HUES48 (cell line): ENCODE results near the gene SLC37A2.
"Not testable (repeated sequence)": the region's sequence is repeated elsewhere in the genome, so short reads cannot be mapped to it uniquely, and the experiment has no call there.

Source experiments
- H3K27ac ChIP-seq: one replicate; pipeline ENCODE4 v1.7.0; 2013; ENCODE audit warnings: low read depth, low read length, inconsistent platforms
- H3K27me3 ChIP-seq: 2 replicates; pipeline ENCODE4 v1.6.1; 2013; ENCODE audit warnings: mild to moderate bottlenecking, low read length; ENCODE audit not compliant: control insufficient read depth, insufficient read depth
- H3K36me3 ChIP-seq: 2 replicates; pipeline ENCODE4 v1.6.1; 2013; ENCODE audit warnings: low read length; ENCODE audit not compliant: control insufficient read depth, insufficient read depth
- H3K4me1 ChIP-seq: 2 replicates; pipeline ENCODE4 v1.6.1; 2013; ENCODE audit warnings: mild to moderate bottlenecking, low read length; ENCODE audit not compliant: control insufficient read depth, insufficient read depth
- H3K4me3 ChIP-seq: 2 replicates; pipeline ENCODE4 v1.5.1; 2013; ENCODE audit warnings: mild to moderate bottlenecking, low read depth, low read length
- H3K9ac ChIP-seq: 2 replicates; pipeline ENCODE4 v1.6.1; 2013; ENCODE audit warnings: mild to moderate bottlenecking, low read depth, low read length, moderate library complexity
- H3K9me3 ChIP-seq: 2 replicates; pipeline ENCODE4 v1.6.1; 2013; ENCODE audit warnings: low read length; ENCODE audit not compliant: control insufficient read depth, insufficient read depth

The SLC37A2 gene

DNA sequence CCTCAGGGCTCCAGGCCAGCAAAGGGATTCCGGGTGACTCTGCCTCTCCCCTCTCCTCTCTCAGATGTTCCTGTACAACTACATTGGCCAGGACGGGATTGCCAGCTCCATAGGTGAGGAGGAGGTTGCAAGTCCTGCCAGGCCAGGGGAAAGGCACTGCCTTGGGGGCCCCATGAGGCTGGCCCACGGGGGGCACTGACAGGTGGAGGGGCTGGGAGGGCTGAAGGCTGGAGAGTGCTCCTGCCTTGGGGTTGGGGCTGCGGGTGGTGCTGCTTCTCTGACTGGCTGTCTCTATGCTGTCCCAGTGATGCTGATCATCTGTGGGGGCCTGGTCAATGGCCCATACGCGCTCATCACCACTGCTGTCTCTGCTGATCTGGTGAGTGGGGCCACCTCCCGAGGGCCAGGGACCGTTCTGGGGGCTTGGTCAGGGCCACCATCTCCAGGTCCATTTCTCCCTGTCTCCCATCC is 21.7 kb downstream of the SLC37A2 start:
- Histone ChIP-seq H3K4me3 (no peak overlapping the region), H3K9ac (no peak overlapping the region), H3K9me3 (no peaks in the 10 kb centered on the region), H3K27me3 (no peaks in the 10 kb centered on the region), H3K27ac (no peak overlapping the region), H3K4me1 (no peaks in the 10 kb centered on the region; the same call in 1 of the 2 replicates), H3K36me3 (no peaks in the 10 kb centered on the region)

DNA sequence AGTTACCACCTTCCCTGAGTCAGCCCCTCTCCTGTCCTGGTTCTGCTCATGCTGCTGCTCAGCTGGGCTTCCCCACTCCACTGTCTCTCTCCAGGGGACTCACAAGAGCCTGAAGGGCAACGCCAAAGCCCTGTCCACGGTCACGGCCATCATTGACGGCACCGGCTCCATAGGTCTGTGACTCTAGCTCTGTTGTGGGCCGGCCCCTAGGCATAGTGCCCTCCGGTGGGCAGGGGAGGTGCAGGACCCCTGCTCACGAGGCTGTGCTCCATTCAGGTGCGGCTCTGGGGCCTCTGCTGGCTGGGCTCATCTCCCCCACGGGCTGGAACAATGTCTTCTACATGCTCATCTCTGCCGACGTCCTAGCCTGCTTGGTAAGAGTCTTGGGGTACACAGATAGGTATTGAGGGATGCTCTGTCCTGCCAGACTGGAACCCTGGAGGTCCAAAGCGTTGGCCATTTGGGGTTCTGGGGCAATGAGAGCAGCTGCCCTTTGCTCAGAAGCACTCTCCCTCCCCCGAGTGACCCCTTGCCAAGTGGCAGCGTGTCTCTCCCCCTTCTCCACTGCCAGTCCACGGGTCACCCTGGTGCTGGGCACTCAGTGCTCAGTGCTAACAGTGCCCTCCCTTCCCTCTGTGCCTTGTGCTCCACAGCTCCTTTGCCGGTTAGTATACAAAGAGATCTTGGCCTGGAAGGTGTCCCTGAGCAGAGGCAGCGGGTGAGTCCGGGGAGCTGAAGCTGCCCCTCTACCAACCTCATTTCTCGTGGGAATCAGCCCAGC is 22.4 kb downstream of the SLC37A2 start:
- H3K9me3 ChIP-seq = no peaks in the 10 kb centered on the region
- no peak overlapping the region for H3K4me3 ChIP-seq
- H3K27ac ChIP-seq = no peak overlapping the region
- H3K4me1 ChIP-seq = no peaks in the 10 kb centered on the region; the same call in 1 of the 2 replicates
- no peaks in the 10 kb centered on the region for H3K36me3 ChIP-seq
- H3K9ac ChIP-seq = no peak overlapping the region
- no peaks in the 10 kb centered on the region for H3K27me3 ChIP-seq

DNA sequence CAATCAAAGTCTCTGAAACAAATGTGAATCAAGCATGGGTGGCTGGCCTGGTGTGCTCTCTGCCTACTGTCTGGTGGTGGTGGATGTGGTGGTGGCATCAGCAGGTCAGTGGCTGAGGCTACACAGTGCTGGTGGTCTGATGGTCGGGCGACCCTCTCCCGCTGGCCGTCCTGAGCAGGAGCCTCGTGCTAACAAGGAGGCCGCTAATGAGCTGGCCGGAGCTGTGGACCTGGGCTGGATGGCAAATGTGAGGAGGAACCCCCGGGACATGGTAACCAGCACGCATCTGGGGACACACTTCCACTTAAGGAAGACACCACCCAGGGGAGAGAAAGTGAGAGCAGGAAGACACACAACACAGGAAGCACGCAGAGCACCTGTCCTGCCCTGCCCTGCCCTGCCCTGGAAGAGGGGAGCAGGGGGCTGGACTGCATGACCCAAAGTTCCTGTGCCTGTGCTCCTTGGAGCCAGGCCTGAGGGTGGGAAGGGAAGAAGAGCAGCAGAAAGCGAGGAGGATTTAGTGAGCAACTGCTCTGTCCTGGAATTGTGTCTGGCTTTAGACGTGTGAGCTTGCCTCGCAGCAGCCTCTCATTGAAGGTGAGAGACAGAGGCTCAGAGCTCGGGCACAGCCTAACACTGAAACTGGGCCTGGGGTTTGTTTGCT is 23.7 kb downstream of the SLC37A2 start:
- Histone ChIP-seq H3K36me3 (no peaks in the 10 kb centered on the region), H3K9ac (no peak overlapping the region), H3K4me1 (peaks cover 5% of the 10 kb centered on the region), H3K4me3 (no peak overlapping the region), H3K27ac (no peak overlapping the region), H3K9me3 (no peaks in the 10 kb centered on the region), H3K27me3 (no peaks in the 10 kb centered on the region)

- no peaks in the 10 kb centered on the region for H3K27me3 ChIP-seq
- H3K36me3 ChIP-seq = no peaks in the 10 kb centered on the region
- no peak overlapping the region for H3K9ac ChIP-seq
- H3K9me3 ChIP-seq = no peaks in the 10 kb centered on the region
- H3K27ac ChIP-seq = no peak overlapping the region
- H3K4me1 ChIP-seq = peaks cover 17% of the 10 kb centered on the region
- no peak overlapping the region for H3K4me3 ChIP-seq
Observed at GRCh38 chr11:125088123-125088522, 25.0 kb downstream of the SLC37A2 start.

- Histone ChIP-seq H3K27me3 (no peaks in the 10 kb centered on the region), H3K9me3 (no peaks in the 10 kb centered on the region), H3K4me3 (no peak overlapping the region), H3K4me1 (peaks cover 17% of the 10 kb centered on the region), H3K36me3 (no peaks in the 10 kb centered on the region), H3K27ac (no peak overlapping the region), H3K9ac (no peak overlapping the region)
Observed at GRCh38 chr11:125088576-125089455, 25.7 kb downstream of the SLC37A2 start.

DNA sequence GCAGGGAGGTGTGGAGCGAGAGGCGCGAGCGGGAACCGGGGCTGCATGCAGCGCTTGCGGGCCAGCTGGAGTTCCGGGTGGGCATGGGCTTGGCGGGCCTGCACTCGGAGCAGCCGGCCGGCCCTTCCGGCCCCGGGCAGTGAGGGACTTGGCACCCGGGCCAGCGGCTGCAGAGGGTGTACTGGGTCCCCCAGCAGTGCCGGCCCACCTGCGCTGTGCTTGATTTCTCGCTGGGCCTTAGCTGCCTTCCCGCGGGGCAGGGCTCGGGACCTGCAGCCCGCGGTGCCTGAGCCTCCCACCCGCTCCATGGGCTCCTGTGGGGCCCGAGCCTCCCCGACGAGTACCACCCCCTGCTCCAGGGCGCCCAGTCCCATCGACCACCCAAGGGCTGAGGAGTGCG is 26.4 kb downstream of the SLC37A2 start:
- not testable (repeated sequence) for H3K27me3 ChIP-seq, H3K9me3 ChIP-seq, H3K9ac ChIP-seq, H3K4me3 ChIP-seq, H3K36me3 ChIP-seq, H3K27ac ChIP-seq
- peaks cover 17% of the 10 kb centered on the region for H3K4me1 ChIP-seq

GRCh38 chr11:125090151-125090550 is 27.0 kb downstream of the SLC37A2 start:
- H3K27me3 ChIP-seq, H3K36me3 ChIP-seq, H3K4me3 ChIP-seq, H3K9ac ChIP-seq, H3K27ac ChIP-seq, H3K9me3 ChIP-seq: not testable (repeated sequence)
- peaks cover 24% of the 10 kb centered on the region for H3K4me1 ChIP-seq

- Histone ChIP-seq H3K4me1 (peaks cover 24% of the 10 kb centered on the region), H3K36me3 (peaks cover 8% of the 10 kb centered on the region; the same call in 1 of the 2 replicates), H3K27ac (no peak overlapping the region), H3K9ac (no peak overlapping the region), H3K27me3 (no peaks in the 10 kb centered on the region), H3K9me3 (no peaks in the 10 kb centered on the region), H3K4me3 (no peak overlapping the region)
Observed at GRCh38 chr11:125090816-125091215, 27.7 kb downstream of the SLC37A2 start.

- Histone ChIP-seq H3K27ac (peak overlapping the region; percentile 16), H3K9ac (no peak overlapping the region), H3K36me3 (peaks cover 13% of the 10 kb centered on the region; the same call in 1 of the 2 replicates), H3K4me3 (no peak overlapping the region), H3K9me3 (no peaks in the 10 kb centered on the region), H3K4me1 (peaks cover 24% of the 10 kb centered on the region), H3K27me3 (no peaks in the 10 kb centered on the region)
Observed at GRCh38 chr11:125091247-125091876, 28.3 kb downstream of the SLC37A2 start.

DNA sequence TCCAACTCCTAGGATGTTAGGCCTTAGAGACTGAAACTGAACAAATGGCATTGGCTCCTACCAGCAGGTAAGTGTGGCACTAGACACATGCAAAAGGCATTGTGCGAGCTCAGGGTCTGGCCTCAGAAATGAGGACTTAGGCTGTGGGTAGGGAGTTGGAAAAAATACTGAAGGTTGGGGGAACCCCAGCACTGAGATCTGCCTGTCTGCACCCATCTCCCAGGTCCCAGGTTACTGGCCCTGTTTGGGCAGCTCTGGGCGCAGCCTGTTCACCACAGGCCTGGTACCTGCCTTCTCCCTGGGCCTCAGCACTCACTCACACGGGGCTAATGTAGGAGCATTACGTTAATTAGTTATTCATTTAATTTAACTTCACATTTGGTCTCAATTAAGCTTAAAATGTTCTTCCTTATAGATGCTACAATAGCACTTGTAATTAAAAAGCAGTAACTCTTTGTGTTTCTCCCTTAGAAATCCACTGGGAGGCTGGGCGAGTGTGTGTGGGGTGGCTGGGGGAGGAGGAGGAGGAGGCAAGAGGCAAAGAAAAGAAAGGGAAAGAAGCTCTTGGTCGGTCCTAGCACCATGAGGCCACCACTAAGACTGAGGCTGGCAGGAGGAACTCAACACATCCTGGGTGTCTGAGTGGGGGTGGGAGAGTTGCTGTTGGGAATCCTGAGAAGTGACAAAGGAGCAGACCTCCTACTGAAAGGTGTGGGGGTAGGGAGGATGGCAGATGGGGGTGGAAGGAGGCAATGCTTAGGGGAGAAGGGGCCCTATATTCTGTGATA is 29.0 kb downstream of the SLC37A2 start:
- peaks cover 24% of the 10 kb centered on the region for H3K4me1 ChIP-seq
- no peaks in the 10 kb centered on the region for H3K27me3 ChIP-seq
- H3K27ac ChIP-seq = no peak overlapping the region
- no peak overlapping the region for H3K9ac ChIP-seq
- H3K4me3 ChIP-seq = no peak overlapping the region
- H3K9me3 ChIP-seq = no peaks in the 10 kb centered on the region
- H3K36me3 ChIP-seq = peaks cover 19% of the 10 kb centered on the region; the same call in 1 of the 2 replicates
